Right lobe of liver (tissue), 4 donors: ENCODE results near the gene GALNTL6.

Experiments
- POLR2A ChIP-seq: fragments of 450-650 bp; IDR thresholded peaks from one replicate; pipeline ENCODE4 v1.6.1; 2017; ENCODE audit warnings: antibody characterized with exemption, mild to moderate bottlenecking
- TF ChIP-seq, protein P1 (sequence below), 4 donors: fragments of 200-600 bp in 3 of 4; fragments of 450-650 bp in 1 of 4; IDR thresholded peaks; one replicate each; pipeline versions ENCODE4 v1.5.1 to v1.8.0; 2016 to 2022; ENCODE audit warnings: antibody characterized with exemption in 4 of 4, mild to moderate bottlenecking in 2 of 4
- donor health status: DM: no; HTN: no; CAD: no.
- donor health status: DM: no; HTN: no; CAD: no.
- donor health status: DM: no; HTN: yes; CAD: no.

DNA sequence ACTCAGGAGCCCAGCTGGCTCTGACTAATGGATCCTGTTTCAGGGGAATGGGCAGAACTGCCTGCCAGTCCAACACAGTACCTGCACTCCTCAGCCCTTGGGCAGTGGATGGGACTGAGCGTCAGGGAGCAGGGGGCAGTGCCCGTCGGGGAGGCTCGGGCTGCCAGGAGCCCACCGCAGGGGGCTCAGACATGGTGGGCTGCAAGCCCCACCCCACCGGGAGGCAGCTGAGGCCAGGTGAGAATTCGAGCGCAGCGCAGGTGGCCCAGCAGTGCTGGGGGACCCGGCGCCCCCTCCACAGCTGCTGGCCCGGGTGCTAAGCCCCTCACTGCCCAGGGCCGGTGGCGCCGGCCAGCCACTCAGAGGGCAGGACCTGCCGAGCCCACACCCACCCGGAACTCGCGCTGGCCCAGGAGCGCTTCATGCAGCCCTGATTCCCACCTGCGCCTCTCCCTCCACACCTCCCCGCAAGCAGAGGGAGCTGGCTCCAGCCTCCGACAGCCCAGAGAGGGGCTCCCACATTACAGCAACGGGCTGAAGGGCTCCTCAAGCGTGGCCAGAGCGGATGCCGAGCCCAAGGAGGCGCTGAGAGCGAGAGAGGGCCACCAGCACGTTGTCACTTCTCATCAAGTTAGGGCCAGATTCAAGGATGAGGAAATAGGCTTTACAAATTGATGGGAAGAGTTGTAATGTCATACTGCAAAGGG, 668.8 kb downstream of the GALNTL6 start:
- TF ChIP-seq, protein P1, sequence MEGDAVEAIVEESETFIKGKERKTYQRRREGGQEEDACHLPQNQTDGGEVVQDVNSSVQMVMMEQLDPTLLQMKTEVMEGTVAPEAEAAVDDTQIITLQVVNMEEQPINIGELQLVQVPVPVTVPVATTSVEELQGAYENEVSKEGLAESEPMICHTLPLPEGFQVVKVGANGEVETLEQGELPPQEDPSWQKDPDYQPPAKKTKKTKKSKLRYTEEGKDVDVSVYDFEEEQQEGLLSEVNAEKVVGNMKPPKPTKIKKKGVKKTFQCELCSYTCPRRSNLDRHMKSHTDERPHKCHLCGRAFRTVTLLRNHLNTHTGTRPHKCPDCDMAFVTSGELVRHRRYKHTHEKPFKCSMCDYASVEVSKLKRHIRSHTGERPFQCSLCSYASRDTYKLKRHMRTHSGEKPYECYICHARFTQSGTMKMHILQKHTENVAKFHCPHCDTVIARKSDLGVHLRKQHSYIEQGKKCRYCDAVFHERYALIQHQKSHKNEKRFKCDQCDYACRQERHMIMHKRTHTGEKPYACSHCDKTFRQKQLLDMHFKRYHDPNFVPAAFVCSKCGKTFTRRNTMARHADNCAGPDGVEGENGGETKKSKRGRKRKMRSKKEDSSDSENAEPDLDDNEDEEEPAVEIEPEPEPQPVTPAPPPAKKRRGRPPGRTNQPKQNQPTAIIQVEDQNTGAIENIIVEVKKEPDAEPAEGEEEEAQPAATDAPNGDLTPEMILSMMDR (IDR thresholded peaks at IDR 0.05), result no peak
- no peak for TF ChIP-seq POLR2A
